WTC11 (cell line): ENCODE measurements around the gene ASB1. TPM values are rescaled to one million over a fixed set of nuclear protein-coding genes. Genes with fewer than 3 reads are reported as not detected.
A peak's percentile ranks its signal among the peaks of the same experiment; 100 is the strongest.

ENCODE experiments used
- ATAC-seq: fragments of 200-7000 bp; cut with Tn5 transposase; 2 replicates; pipeline ENCODE4 v1.10.0; 2021; ENCODE audit warnings: mild to moderate bottlenecking, moderate library complexity
- CTCF ChIA-PET: fragments of 300-600 bp; sonication (Branson Sonifier 250); formaldehyde crosslinking; loops from one replicate; lab custom pipeline; 2021; ENCODE audit warnings: antibody characterized with exemption; lab: Charles Lee
- POLR2A ChIA-PET: fragments of 350-600 bp; sonication (Branson Sonifier 250); formaldehyde crosslinking; loops from one replicate; lab custom pipeline; 2021; ENCODE audit warnings: antibody characterized with exemption; lab: Charles Lee
- DNase-seq: peaks from one replicate; pipeline ENCODE4 v3.0.0; 2021; ENCODE audit warnings: low spot score
- H3K27ac Mint-ChIP-seq: 2 replicates; pipeline ENCODE4 v1.8.0; 2021; ENCODE audit warnings: mixed read lengths
- H3K27me3 Mint-ChIP-seq: 2 replicates; pipeline ENCODE4 v1.8.0; 2021; ENCODE audit warnings: low read depth, mild to moderate bottlenecking, moderate library complexity, mixed read lengths
- H3K36me3 Mint-ChIP-seq: 2 replicates; pipeline ENCODE4 v1.8.0; 2021; ENCODE audit warnings: mixed read lengths
- H3K4me1 Mint-ChIP-seq: 2 replicates; pipeline ENCODE4 v1.8.0; 2022; ENCODE audit warnings: mixed read lengths
- H3K4me3 Mint-ChIP-seq: 2 replicates; pipeline ENCODE4 v1.8.0; 2021; ENCODE audit warnings: mild to moderate bottlenecking, moderate library complexity, mixed read lengths
- H3K9me3 Mint-ChIP-seq: 2 replicates; pipeline ENCODE4 v1.8.0; 2021; ENCODE audit warnings: mixed read lengths
- ARID4B ChIP-seq: sonication (generic); formaldehyde crosslinking; IDR thresholded peaks from 2 replicates; pipeline ENCODE4 v1.8.0; 2023; ENCODE audit warnings: missing genetic modification reagents, mild to moderate bottlenecking, borderline replicate concordance
- E2F1 ChIP-seq: sonication (generic); formaldehyde crosslinking; IDR thresholded peaks from 2 replicates; pipeline ENCODE4 v1.8.0; 2022; ENCODE audit warnings: mild to moderate bottlenecking, missing genetic modification reagents
- ETV6 ChIP-seq: sonication (generic); formaldehyde crosslinking; IDR thresholded peaks from 2 replicates; pipeline ENCODE4 v1.8.1; 2022; ENCODE audit warnings: mild to moderate bottlenecking, missing genetic modification reagents
- FOXK1 ChIP-seq: sonication (generic); formaldehyde crosslinking; IDR thresholded peaks from 2 replicates; pipeline ENCODE4 v1.8.0; 2022; ENCODE audit warnings: mild to moderate bottlenecking, moderate library complexity, missing genetic modification reagents
- FOXP1 ChIP-seq: sonication (generic); formaldehyde crosslinking; IDR thresholded peaks from 2 replicates; pipeline ENCODE4 v1.8.0; 2022; ENCODE audit warnings: missing genetic modification reagents, mild to moderate bottlenecking, moderate library complexity, borderline replicate concordance
- GRHL2 ChIP-seq: fragments of 250-450 bp; sonication (Bioruptor Pico); IDR thresholded peaks from 2 replicates; pipeline ENCODE4 v1.8.0; 2022; ENCODE audit warnings: mild to moderate bottlenecking, moderate library complexity; ENCODE audit not compliant: insufficient replicate concordance, severe bottlenecking
- GTF2I ChIP-seq: fragments of 250-450 bp; sonication (Bioruptor Pico); conservative IDR thresholded peaks from 2 replicates; pipeline ENCODE4 v1.4.0; 2021; ENCODE audit warnings: mild to moderate bottlenecking
- JUN ChIP-seq: sonication (generic); formaldehyde crosslinking; IDR thresholded peaks from 2 replicates; pipeline ENCODE4 v1.8.0; 2023; ENCODE audit warnings: mild to moderate bottlenecking, missing genetic modification reagents
- MXD4 ChIP-seq: fragments of 250-450 bp; sonication (Bioruptor Pico); IDR thresholded peaks from 2 replicates; pipeline ENCODE4 v1.8.0; 2021; ENCODE audit warnings: mild to moderate bottlenecking, moderate library complexity, borderline replicate concordance
- NFE2L1 ChIP-seq: sonication (generic); formaldehyde crosslinking; IDR thresholded peaks from 2 replicates; pipeline ENCODE4 v1.8.1; 2023; ENCODE audit warnings: missing genetic modification reagents
- NR3C1 ChIP-seq: sonication (generic); formaldehyde crosslinking; conservative IDR thresholded peaks from 2 replicates; pipeline ENCODE4 v1.8.1; 2023; ENCODE audit warnings: low read depth, mild to moderate bottlenecking, missing genetic modification reagents
- RELA ChIP-seq: sonication (generic); formaldehyde crosslinking; IDR thresholded peaks from 2 replicates; pipeline ENCODE4 v1.8.1; 2022; ENCODE audit warnings: missing genetic modification reagents, mild to moderate bottlenecking, borderline replicate concordance
- SMAD4 ChIP-seq: sonication (generic); formaldehyde crosslinking; IDR thresholded peaks from 2 replicates; pipeline ENCODE4 v1.8.0; 2022; ENCODE audit warnings: mild to moderate bottlenecking, missing genetic modification reagents
- ZNF219 ChIP-seq: sonication (generic); formaldehyde crosslinking; IDR thresholded peaks from 2 replicates; pipeline ENCODE4 v1.8.0; 2023; ENCODE audit warnings: missing genetic modification reagents, mild to moderate bottlenecking, borderline replicate concordance
- ZNF232 ChIP-seq: sonication (generic); formaldehyde crosslinking; IDR thresholded peaks from 2 replicates; pipeline ENCODE4 v1.8.0; 2022; ENCODE audit warnings: mild to moderate bottlenecking, missing genetic modification reagents
- ZNF423 ChIP-seq: fragments of 250-450 bp; sonication (Bioruptor Pico); IDR thresholded peaks from 2 replicates; pipeline ENCODE4 v2.1.2; 2022; ENCODE audit warnings: mild to moderate bottlenecking, moderate library complexity
- ZNF512 ChIP-seq: sonication (generic); formaldehyde crosslinking; IDR thresholded peaks from 2 replicates; pipeline ENCODE4 v1.8.1; 2022; ENCODE audit warnings: missing genetic modification reagents, borderline replicate concordance
- ZNF671 ChIP-seq: fragments of 250-450 bp; sonication (Bioruptor Pico); IDR thresholded peaks from 2 replicates; pipeline ENCODE4 v1.8.0; 2021; ENCODE audit warnings: mild to moderate bottlenecking
- total RNA-seq: library from RNA; stranded (reverse); gene quantifications from 3 replicates; pipeline ENCODE4 v1.2.3, GENCODE V29; 2021
- TF ChIP-seq, protein P1 (sequence below): sonication (generic); formaldehyde crosslinking; IDR thresholded peaks from 2 replicates; pipeline ENCODE4 v1.8.1; 2022; ENCODE audit warnings: mild to moderate bottlenecking, moderate library complexity, missing genetic modification reagents
- TF ChIP-seq, protein P2 (sequence below): sonication (generic); formaldehyde crosslinking; IDR thresholded peaks from 2 replicates; pipeline ENCODE4 v1.8.0; 2022; ENCODE audit warnings: mild to moderate bottlenecking, missing genetic modification reagents

ASB1 gene
- total RNA-seq, 1 experiment from 2014 or later = 43.9 TPM

GRCh38 chr2:238420442-238420841 lies 6.3 kb upstream of the ASB1 start (continued):
- no peak for TF ChIP-seq NR3C1 (CRISPR knock-in tag)
- TF ChIP-seq ARID4B = no peak

DNA sequence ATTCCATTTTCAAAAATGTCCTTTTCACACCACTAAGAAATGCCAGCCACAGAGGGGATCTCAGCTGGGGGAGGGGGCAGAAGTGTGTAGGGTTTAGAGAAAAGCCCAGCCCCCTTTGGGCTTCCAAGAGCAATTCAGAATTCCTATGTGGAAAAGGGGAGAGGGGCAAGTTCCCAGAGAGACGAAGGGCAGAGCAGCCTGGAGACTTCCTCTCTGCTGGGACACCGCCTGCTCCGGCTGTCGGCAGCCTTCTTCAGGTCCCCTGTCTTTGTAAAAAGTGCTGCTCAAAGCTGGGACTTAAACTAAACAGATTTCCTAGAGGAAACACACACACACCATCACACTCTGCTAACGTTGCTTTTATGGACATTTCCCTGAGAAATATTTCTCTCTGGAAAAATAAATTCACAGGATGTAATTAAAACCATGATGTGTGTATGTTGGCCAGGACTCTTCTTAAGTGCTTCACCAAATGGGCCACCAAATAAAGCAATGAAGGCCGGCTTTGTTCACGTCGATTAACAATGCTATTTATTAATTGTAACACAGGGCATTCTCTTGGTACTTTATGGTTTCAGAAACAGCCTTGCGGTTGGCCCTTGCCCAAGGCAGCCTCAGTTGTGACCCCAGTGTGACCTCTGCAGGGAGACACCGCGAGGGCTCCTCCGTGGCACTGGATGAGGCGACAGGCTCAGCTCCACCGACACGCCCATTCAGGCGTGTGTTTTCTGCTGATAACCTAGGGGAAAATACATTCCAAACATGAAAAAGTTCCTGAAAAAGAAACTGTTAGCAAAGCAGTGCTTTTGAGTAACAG lies 5.6 kb upstream of the ASB1 start:
- Mint-ChIP-seq H3K27ac (peak overlapping the region; percentile 76; the same call in 1 of the 2 replicates), H3K9me3 (peaks cover 9% of the 10 kb centered on the region), H3K27me3 (no peaks in the 10 kb centered on the region), H3K4me3 (no peak overlapping the region; the same call in 1 of the 2 replicates), H3K4me1 (peaks cover 29% of the 10 kb centered on the region), H3K36me3 (peaks cover 4% of the 10 kb centered on the region)
- no peak for TF ChIP-seq ETV6 (CRISPR knock-in tag)
- TF ChIP-seq E2F1 (CRISPR knock-in tag) = no peak
- no peak for TF ChIP-seq FOXK1
- TF ChIP-seq SMAD4 (CRISPR knock-in tag) = no peak
- TF ChIP-seq JUN (CRISPR knock-in tag) = no peak
- no peak for TF ChIP-seq ZNF232 (CRISPR knock-in tag)
- ATAC-seq (peak; percentile 60), DNase-seq (no peak)
- ChIA-PET CTCF (interaction anchor here (1.0 to 2.0 kb wide), 3 partner anchors 12 to 64 kb away, joined by 3 to 10 read pairs (median 4); no protein-coding TSS in a partner anchor), POLR2A (no interaction called here)

GRCh38 chr2:238421695-238422035 lies 5.1 kb upstream of the ASB1 start:
- TF ChIP-seq ZNF423 (CRISPR knock-in tag) (0 out of 2 replicates have a peak, but pooled peaks have one; percentile 15), ZNF671 (no peak)
- Mint-ChIP-seq H3K27ac (no peak overlapping the region), H3K36me3 (no peaks in the 10 kb centered on the region), H3K4me3 (no peak overlapping the region; the same call in 1 of the 2 replicates), H3K9me3 (peaks cover 3% of the 10 kb centered on the region), H3K27me3 (no peaks in the 10 kb centered on the region), H3K4me1 (peaks cover 30% of the 10 kb centered on the region)
- CTCF ChIA-PET = interaction anchor here (1.0 to 2.0 kb wide), 3 partner anchors 12 to 64 kb away, joined by 3 to 10 read pairs (median 4); no protein-coding TSS in a partner anchor
- POLR2A ChIA-PET = no interaction called here
- ATAC-seq (peak; percentile 4), DNase-seq (no peak)

DNA sequence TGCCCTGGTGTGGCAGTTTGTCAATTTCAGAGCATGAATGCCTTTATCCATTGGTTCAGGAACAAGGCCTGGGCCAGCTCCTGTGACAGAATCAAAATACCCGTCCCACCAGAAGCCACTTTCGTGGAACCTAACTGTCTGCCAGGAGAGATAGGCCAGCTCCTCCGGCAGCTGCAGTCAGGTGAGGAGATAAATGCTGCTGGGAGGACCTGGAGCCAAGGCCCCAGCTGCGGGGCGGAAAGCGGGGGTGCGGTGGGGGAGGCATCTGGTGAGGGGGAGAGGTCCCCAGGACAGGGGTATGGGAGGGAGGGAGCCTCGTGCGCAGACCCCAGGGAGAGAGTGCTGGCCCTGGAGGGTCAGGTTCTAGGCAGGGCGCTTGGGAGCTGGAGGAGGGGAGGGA lies 4.4 kb upstream of the ASB1 start:
- no peak for ATAC-seq
- CTCF ChIA-PET = interaction anchor here (2.0 kb wide), 1 partner anchor 54 kb away, joined by 10 read pairs; no protein-coding TSS in a partner anchor
- TF ChIP-seq, protein P1, sequence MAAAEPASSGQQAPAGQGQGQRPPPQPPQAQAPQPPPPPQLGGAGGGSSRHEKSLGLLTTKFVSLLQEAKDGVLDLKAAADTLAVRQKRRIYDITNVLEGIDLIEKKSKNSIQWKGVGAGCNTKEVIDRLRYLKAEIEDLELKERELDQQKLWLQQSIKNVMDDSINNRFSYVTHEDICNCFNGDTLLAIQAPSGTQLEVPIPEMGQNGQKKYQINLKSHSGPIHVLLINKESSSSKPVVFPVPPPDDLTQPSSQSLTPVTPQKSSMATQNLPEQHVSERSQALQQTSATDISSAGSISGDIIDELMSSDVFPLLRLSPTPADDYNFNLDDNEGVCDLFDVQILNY (CRISPR knock-in tag) = no peak
- TF ChIP-seq MXD4 (CRISPR knock-in tag) (no peak), ZNF219 (no peak), ZNF512 (CRISPR knock-in tag) (no peak), ETV6 (CRISPR knock-in tag) (no peak), RELA (CRISPR knock-in tag) (no peak), FOXP1 (CRISPR knock-in tag) (no peak), GTF2I (CRISPR knock-in tag) (no peak), FOXK1 (no peak), NFE2L1 (CRISPR knock-in tag) (no peak), GRHL2 (no peak)
- TF ChIP-seq, protein P2, sequence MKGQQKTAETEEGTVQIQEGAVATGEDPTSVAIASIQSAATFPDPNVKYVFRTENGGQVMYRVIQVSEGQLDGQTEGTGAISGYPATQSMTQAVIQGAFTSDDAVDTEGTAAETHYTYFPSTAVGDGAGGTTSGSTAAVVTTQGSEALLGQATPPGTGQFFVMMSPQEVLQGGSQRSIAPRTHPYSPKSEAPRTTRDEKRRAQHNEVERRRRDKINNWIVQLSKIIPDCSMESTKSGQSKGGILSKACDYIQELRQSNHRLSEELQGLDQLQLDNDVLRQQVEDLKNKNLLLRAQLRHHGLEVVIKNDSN = no peak

More for the DNA sequence above, 4.4 kb upstream of the ASB1 start:
- Mint-ChIP-seq H3K27ac (0 out of 2 replicates have a peak overlapping the region, but pooled peaks have one; percentile 40), H3K36me3 (no peaks in the 10 kb centered on the region), H3K4me1 (peaks cover 30% of the 10 kb centered on the region), H3K4me3 (no peak overlapping the region), H3K27me3 (no peaks in the 10 kb centered on the region), H3K9me3 (no peaks in the 10 kb centered on the region)
- DNase-seq = no peak
- POLR2A ChIA-PET = no interaction called here
